Measurements from ENCODE around the gene TMEM132C. TPM values are rescaled to one million over a fixed set of nuclear protein-coding genes. Genes with fewer than 3 reads are reported as not detected.

Gene TMEM132C
- total and polyA plus RNA-seq, 8 donors: 0.50 to 36.6 (median 33.2) TPM

- no peak overlapping the region for H3K4me3 ChIP-seq
- ATAC-seq: no peak
- peaks cover 0 to 37% of the 10 kb centered on the region in 2 donors for H3K27me3 ChIP-seq
- no peak for TF ChIP-seq CTCF (IDR thresholded peaks at IDR 0.05)
- peak in 2 of 4 donors; percentile 9 to 23 for DNase-seq
- intact Hi-C loops (cut with DNase I): no loop called here
- no peaks in the 10 kb centered on the region for H3K36me3 ChIP-seq
- H3K4me1 ChIP-seq: no peaks in the 10 kb centered on the region
- no peak overlapping the region for H3K27ac ChIP-seq
- H3K9me3 ChIP-seq: no peaks in the 10 kb centered on the region
Measured at GRCh38 chr12:128258866-128259555, 8.0 kb upstream of the TMEM132C start.

- H3K27ac ChIP-seq: no peak overlapping the region
- no peaks in the 10 kb centered on the region for H3K9me3 ChIP-seq
- H3K27me3 ChIP-seq: peaks cover 0 to 43% of the 10 kb centered on the region in 2 donors
- peak in 2 of 4 donors; percentile 53 to 63 for DNase-seq
- H3K4me3 ChIP-seq: no peak overlapping the region
- peak; percentile 24 to 77 for TF ChIP-seq CTCF (IDR thresholded peaks at IDR 0.05)
- intact Hi-C loops (cut with DNase I): loop anchor here in 1 of 2 donors (10.0 kb wide), 1 partner anchor 125 kb away; no protein-coding TSS in a partner anchor
- H3K4me1 ChIP-seq: no peaks in the 10 kb centered on the region
- no peaks in the 10 kb centered on the region for H3K36me3 ChIP-seq
- ATAC-seq: peak; percentile 38
Measured at GRCh38 chr12:128259556-128260070, 7.4 kb upstream of the TMEM132C start.

- TF ChIP-seq CTCF (IDR thresholded peaks at IDR 0.05): no peak
- no peak for DNase-seq
- no peaks in the 10 kb centered on the region for H3K9me3 ChIP-seq
- no peak overlapping the region for H3K4me3 ChIP-seq
- H3K4me1 ChIP-seq: no peaks in the 10 kb centered on the region
- no peak for ATAC-seq
- peaks cover 12 to 65% of the 10 kb centered on the region in 2 donors for H3K27me3 ChIP-seq
- intact Hi-C loops (cut with DNase I): loop anchor here in 1 of 2 donors (10.0 kb wide), 1 partner anchor 123 kb away; no protein-coding TSS in a partner anchor
- no peaks in the 10 kb centered on the region for H3K36me3 ChIP-seq
- no peak overlapping the region for H3K27ac ChIP-seq
Measured at GRCh38 chr12:128261757-128262156, 5.2 kb upstream of the TMEM132C start.

GRCh38 chr12:128265566-128265965 lies 1.4 kb upstream of the TMEM132C start:
- ATAC-seq (no peak), DNase-seq (peak in 1 of 4 donors; percentile 25)
- Histone ChIP-seq H3K36me3 (no peaks in the 10 kb centered on the region), H3K27ac (no peak overlapping the region), H3K9me3 (no peaks in the 10 kb centered on the region), H3K27me3 (peaks cover 34 to 75% of the 10 kb centered on the region in 2 donors), H3K4me1 (peaks cover 0 to 12% of the 10 kb centered on the region in 2 donors), H3K4me3 (no peak overlapping the region)
- TF ChIP-seq CTCF (IDR thresholded peaks at IDR 0.05): no peak
- intact Hi-C loops (cut with DNase I): loop anchor here in 1 of 2 donors (10.0 kb wide), 1 partner anchor 119 kb away; no protein-coding TSS in a partner anchor

GRCh38 chr12:128266086-128266485 lies 884 bp upstream of the TMEM132C start:
- intact Hi-C loops (cut with DNase I): loop anchor here in 1 of 2 donors (10.0 kb wide), 1 partner anchor 119 kb away; no protein-coding TSS in a partner anchor

More at GRCh38 chr12:128266086-128266485, 884 bp upstream of the TMEM132C start:
- Histone ChIP-seq H3K27me3 (peaks cover 34 to 80% of the 10 kb centered on the region in 2 donors), H3K4me1 (peaks cover 0 to 12% of the 10 kb centered on the region in 2 donors), H3K9me3 (no peaks in the 10 kb centered on the region), H3K27ac (no peak overlapping the region), H3K36me3 (no peaks in the 10 kb centered on the region), H3K4me3 (no peak overlapping the region)
- no peak for TF ChIP-seq CTCF (IDR thresholded peaks at IDR 0.05)
- DNase-seq: peak in 1 of 4 donors; percentile 10
- no peak for ATAC-seq
